GM15510 (cell line): ENCODE measurements around the gene UMPS.

Experiments
- POLR2A ChIP-seq: IDR thresholded peaks from 3 replicates; pipeline ENCODE4 v1.6.1; 2011; ENCODE audit warnings: borderline replicate concordance; ENCODE audit not compliant: insufficient read length; ENCODE audit errors: extremely low read depth

UMPS gene

GRCh38 chr3:124793054-124793739 lies 62.9 kb downstream of the UMPS start:
- no peak for TF ChIP-seq POLR2A

DNA sequence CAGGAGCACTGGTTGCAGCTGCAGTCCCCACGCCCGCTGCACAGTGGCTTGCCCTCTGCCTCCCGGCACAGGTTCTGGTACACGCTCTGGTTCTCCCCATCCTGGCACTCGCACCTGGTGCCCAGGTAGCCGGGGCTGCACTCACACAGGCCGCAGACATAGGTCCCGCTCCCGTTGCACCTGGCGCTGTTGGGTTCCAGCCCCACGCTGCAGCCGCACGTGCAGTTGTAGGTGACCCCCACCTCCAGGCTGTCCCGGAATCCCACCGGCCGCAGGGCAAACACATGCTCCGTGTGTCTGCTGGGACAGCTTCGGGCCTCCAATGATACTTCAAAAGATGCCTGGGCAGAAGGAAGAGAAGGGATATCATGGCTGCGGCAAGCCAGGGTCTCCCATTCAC lies 66.2 kb downstream of the UMPS start:
- no peak for TF ChIP-seq POLR2A

DNA sequence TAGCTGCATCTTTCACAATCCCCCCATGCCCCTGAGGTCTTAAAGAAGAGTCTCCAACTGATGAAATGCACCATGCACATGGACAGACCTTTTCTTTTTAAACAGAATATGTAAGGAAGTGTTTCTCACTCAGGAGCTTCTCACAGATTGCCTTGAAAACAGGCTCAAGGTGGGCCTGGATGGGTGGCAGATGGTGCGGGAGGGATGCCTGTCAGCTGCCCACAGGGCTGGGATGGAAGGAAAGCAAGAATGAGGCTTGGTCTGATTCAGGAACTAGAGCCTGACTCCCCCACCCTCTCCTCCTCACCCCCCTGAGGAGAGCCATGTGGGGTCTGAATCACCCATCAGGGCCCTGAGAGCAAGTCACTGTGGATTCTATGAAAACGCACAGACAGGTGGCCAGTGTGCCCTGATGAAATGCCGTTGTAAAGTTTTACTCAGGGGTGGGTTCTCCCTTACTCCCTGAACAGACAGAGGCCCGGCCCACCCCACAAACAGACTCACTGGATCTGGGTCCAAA lies 67.2 kb downstream of the UMPS start:
- TF ChIP-seq POLR2A: no peak
